Gastrocnemius medialis (tissue), 4 donors: ENCODE measurements around the gene SQSTM1.

Experiments
- CTCF ChIP-seq, 5 experiments: fragments of 450-650 bp in 3 of 5; fragments of 200-600 bp in 2 of 5; sonication (generic) in 2 of 5; IDR thresholded peaks in 4 of 5; conservative IDR thresholded peaks in 1 of 5; 1 replicate in 4 of 5; 2 replicates in 1 of 5; pipeline ENCODE4 v1.5.1; 2016 to 2019; ENCODE audit warnings: antibody characterized with exemption in 5 of 5, mild to moderate bottlenecking in 3 of 5, moderate library complexity in 3 of 5
- POLR2A ChIP-seq, 2 donors: fragments of 450-650 bp; IDR thresholded peaks; one replicate each; pipeline ENCODE4 v1.6.1; 2017; ENCODE audit warnings: antibody characterized with exemption in 2 of 2, mild to moderate bottlenecking in 2 of 2, moderate library complexity in 2 of 2

GRCh38 chr5:179862296-179862695 is 41.6 kb downstream of the SQSTM1 start:
- no peak for TF ChIP-seq CTCF (IDR thresholded peaks at IDR 0.05 in 4 of 5, conservative IDR thresholded peaks at IDR 0.05 in 1 of 5)
- TF ChIP-seq POLR2A (IDR thresholded peaks at IDR 0.05) = no peak
